ENCODE measurements around the gene ATRIP.

DNA sequence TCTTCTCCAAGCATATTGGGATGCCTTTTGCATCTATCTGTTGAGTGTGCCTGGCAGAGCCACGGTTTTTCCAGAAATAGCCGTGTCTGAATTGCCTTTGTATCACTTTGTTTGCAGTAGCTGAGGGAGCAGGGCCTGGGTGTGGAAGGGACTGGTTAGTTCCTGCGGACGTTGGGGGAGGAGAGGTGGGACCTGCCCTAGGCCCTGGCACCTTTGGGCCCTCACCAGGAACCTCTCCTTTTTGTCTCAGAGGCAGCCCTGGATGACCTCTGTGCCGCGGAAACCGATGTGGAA is 18.6 kb downstream of the ATRIP start:
- TF ChIP-seq EZH2 (IDR thresholded peaks at IDR 0.05) (no peak), POLR2AphosphoS5 (IDR thresholded peaks at IDR 0.05; ENCODE audit: borderline replicate concordance, low read depth, low read length) (no peak), FOXP2 (optimal IDR thresholded peaks at IDR 0.05; ENCODE audit: control extremely low read depth, extremely low read length, insufficient read depth) (no peak)
